Stimulated activated CD8-positive, alpha-beta memory T cell treated with anti-CD3 and anti-CD28 coated beads, Interleukin-7, amount 100 ng/mL, for 24 hours (primary cell): Measurements from ENCODE around the gene ELK1.
A peak's percentile ranks its signal among the peaks of the same experiment; 100 is the strongest.

Source experiments
- DNase-seq: peaks from one replicate; pipeline ENCODE4 v3.0.0-alpha.2; 2020; ENCODE audit warnings: low read depth

Gene ELK1

DNA sequence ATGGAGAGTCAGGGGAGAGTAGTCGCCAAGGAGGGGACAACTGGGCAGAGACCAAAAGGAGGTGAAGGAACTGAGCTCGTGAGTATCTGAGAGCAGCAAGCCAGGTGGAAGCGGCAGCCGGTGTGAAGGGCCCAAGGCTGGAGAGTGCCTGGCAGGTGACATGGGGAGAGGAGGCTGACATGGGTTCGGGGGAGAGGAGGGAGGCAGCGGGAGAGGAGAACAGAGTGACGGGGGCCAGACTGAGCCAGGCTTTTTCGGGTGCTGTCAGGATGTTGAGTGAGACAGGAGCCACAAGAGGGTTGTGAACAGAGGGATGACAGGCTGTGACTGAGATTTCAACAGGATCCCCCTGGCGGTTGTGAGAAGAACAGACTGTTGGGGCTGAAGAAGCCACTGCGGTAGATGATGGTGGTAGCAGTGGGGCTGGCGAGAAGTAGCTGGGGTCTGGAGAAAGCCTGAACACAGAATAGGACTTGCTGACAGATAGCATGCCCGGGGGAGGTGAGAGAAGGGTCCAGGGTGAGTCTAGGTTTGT lies 5.7 kb downstream of the ELK1 start:
- DNase-seq: no peak

DNA sequence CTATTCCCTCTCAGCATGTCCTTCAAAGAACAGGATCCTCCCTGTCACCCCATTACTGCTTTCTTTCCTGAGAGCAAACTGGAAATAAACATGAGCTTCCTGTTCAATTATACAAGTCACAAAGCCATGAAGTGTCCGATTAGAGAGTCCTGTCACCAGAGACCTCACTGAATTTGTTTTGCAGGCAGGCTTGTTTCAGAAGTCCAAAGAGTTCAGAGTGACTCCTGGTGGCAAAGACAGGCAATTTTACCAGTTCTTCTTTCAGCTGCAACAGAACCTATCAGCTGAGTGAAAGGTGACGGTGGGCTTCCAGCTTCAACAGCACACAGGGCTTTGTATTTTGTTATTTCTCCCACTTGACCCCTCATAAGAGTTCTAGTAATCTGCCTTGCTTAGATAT lies 6.4 kb downstream of the ELK1 start:
- no peak for DNase-seq

DNA sequence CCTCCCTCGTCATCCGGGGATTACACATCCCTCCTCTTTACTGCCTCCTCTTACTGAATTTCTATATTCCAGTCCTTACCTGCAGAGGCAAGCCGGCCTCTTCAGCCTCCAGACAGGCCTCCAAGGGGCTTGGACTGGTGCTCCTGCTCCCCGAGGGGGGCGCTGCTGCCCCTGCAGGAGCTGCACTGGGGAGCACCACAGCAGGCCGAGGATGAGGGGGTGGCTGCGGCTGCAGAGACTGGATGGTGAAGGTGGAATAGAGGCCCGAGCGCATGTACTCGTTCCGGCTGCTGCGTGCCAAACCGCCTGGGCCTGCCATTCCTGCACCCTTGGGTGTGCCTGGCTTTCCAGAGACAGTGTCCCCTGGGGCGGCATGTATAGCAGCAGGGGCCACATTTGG lies 11.5 kb downstream of the ELK1 start:
- DNase-seq: no peak

DNA sequence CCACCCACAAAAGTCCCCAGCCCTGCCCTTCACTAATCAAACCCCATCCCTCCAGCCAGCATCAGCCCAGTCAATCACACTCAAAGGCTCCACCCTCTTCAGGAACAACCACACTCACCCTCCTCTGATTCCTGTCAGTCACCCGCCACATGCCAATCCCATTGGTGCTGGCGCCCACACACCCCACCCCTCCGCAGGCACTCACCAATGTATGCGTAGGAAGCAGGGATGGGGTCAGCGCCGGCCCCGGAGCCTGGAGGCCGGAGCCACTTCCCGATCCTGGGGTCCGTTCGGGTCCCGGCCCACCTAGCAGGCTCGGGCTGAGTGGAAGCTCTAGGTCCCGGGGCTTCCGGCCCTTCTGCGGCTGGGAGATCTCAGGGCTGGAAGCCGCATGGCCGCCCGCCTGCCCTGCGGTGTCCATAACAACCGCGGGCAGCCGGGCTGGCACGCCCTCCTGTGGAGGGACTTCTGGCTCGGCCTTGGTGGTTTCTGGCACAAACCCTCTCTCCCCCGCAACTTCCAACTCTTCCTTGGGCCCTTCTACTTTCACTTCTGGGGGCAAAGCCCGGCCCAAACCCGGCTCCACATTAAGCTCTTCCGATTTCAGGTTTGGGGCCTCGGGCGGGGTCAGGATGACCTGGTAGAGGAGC lies 12.7 kb downstream of the ELK1 start:
- DNase-seq: no peak

DNA sequence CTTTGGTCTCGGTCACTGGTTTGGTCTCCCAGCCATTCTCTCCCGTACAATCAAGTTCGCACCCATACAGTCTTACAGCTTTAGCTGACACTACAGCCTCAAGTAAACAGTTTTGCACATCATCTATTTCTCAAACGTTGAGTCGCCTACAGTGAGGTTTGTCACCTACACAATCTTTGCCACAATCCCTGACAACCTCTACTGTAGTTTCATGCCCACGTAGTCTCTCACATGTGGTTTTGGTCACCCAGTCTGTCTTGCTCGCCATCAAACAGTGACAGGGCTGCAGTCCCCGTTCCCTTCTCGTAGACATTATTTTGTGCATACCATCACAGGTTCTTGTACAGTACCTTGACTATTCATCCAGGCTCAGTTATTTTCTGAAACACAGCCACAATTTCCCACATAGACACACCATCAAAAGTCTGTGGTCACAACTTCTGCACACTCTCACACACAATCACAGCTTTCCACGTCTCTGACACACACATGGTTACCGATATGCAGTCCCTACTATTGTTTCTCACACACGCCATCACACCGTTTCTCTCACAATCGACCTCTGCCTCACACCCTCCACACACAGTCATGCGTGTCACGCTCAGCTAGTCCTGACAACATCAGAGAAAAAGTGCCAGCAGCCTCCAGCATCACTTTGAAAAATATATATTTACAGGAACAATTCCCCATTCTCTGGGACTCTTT lies 15.3 kb downstream of the ELK1 start:
- no peak for DNase-seq

DNA sequence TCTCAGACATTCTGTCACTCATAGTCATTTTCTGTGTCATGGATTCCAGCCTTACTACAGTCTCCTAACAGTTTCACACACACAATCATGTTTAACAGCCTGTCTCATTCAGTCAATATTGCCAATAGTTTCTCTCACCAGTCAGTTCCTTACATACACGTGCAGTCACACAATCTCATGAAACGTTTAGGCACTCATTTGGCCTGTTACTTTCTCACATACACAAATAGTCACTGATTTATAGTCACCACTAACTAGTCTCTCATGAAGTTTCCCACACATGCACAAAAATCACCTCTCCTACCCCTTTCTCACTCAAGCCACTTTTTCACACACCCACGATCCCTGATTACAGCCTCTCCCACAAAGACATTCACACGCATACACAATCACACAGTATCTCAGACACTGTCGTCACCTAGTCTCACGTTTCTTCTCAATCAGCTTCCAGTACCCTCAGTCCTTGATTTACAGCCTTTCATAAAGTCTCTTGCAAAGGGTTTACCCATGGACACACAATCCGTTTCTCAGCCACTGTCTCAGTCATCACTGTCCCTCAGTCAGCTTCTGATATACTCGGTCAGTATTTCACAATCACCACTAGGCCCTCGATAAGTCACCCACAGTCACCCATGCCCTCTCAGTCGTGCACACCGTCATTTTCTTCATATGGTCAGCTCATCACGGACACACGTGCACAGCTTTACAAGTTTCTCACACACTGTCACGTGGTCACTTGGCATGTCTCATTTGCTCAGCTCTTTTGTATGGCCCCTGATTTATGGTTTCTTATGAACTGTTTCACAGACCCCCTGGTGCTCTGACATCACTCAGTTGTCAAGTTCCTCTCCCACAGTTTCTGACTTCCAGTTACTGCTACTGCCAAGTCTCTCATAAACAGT lies 16.4 kb downstream of the ELK1 start:
- no peak for DNase-seq

DNA sequence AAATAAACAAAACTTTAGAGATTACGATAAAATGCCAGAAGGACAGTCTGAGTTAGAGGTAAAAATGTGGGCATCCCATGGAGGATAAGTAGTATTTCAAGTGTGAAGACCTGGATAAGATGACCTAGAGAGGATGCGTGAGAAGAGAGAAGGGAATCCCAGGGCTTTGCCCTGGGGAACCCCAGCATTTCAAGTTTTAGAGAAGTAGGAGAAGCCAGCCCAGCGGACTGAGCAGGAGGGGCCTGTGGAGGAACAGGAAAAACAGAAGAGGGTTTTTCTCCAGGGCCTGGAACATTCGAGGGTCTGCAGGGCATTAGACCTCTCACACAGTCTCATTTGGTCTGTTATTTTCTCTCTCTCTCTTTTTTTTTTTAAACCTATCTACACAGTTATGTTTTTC lies 17.7 kb downstream of the ELK1 start:
- no peak for DNase-seq

DNA sequence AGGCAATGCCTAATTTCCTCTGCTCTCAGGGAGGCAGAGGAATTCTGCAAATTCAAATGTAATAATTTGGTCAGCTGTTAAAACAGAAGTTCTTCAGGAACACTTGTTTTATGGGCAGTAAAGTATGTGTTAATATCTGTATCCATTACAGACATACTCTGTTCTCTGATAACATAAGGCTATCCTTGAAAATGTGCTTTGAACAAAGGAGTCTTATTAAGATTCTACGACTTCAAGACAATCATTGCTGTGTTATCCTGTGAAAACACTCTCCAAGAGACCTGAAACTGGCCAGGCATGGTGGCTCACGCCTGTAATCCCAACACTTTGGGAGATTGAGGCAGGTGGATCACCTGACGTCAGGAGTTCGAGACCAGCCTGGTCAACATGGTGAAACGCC lies 18.7 kb downstream of the ELK1 start:
- DNase-seq: no peak

DNA sequence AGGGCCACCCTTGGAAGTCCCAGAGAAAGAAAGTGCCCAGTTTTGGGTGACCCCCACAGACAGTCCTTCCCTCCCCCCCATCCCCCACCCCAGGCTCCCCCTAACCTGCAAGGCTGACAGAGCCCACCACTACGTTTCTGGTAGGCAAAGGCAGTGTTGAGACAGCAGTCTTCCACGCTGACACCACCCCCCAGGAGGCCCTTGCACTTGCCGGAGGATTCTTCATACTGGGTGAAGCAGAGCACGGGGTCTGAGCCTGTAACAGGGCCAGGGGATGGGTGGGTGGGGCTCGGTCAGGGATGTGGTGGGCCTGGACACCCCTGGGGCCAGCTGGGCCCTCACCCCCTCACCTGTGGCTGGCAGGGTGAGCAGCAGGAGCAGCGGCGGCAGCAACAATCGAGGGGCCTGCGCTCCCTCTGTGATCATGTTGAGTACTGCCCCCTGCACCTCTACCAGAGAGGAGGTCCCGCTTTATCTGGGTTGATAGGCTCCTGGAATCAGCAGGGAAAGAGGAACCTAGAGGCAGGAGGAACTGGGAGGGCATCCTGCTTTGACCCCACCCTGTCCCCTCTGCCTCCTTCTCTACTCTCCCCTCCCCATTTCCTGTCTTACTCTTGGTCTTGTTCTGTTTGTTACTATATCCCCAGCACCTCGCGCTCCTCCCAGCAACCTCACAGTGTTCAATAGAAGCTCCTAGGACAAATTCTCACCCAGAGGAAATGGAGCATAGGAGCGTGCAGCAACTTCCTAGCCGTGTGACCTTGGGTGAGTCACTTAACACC lies 20.8 kb downstream of the ELK1 start, which contains the start of gene CFP:
Gene CFP (minus strand): TSS at position 512 of the 782 bp plus-strand sequence. CDS start 86 bp downstream, at position 426.
- no peak for DNase-seq

DNA sequence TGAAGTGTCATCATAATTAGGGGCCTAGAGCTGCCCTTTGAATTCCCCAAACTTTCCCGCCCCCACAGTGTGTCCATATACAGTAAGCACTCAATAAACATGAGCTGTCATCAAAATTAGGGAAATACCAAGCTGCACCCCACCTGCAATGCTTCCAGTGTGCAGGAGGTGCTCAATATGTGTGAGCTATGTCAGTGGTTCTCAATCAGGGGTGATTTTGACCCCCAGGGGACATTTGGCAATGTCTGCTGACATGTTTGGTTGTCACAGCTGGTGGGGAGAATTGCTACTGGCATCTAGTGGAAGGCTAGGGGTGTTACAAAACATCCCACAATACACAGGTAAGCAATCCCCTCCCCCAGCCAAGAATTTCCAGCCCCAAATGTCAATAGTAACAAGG lies 21.4 kb downstream of the ELK1 start:
- DNase-seq: no peak

DNA sequence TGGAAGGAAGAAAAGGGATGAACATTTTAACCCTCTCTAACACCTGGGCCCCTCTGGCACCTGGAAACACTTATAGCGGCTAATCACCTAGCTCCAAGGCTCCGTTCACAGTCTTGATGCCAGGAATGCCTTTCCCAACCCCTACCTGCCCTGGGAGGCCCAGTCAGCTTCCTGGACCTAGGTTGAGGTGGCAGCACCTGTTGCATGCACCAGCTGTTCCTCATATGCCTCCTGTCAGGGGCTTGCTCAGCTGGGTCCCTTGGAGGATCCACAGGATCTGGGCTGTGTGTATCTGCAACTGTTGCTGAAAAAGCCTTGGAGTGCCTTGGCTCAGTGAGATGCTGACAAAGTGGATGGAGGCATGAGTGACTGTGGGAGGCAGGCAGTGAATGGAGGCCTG lies 25.0 kb downstream of the ELK1 start:
- no peak for DNase-seq

DNA sequence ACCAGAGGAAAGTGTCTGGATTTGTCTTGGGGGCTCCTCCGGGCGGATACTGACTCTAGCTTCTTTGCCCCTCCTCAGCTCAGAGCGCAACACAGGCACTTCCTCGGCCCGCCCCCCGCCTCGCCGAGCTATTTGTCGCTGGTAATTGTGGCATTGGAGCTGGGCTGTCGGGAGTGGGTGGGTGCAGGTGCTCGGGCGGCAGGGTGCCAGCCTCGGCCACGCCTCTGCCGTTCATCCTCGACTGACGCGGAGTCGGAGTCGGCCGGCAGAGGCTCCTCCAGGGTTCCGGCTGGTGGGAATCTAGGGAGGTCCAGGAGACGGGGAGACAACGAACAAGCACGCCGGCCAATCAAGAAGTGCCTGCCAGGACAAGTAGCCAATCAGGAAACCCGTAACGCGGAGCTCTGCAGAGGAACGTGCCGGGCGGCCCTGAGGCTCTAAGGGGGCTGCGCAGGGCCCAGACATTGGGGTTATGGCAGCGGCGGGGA lies 26.8 kb downstream of the ELK1 start:
- no peak for DNase-seq

DNA sequence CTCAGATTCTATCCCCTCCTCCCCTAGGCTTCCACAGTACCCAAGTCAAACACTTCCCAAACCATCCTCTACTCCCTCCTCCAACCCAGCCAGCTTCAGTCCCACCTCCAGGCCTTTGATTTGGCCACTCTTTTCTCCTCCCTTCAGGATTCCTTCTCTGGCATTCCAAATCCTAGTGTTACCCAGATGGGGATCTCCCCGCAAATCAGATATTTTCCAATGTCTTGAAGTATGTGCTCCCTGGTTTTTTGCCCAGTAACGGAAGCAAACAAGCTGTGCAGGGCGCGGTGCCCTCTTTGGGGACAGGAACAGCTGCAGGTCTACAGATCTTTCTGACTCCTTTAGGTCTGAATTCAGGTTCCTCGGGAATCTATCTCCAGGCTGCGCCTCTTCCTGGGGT lies 28.5 kb downstream of the ELK1 start:
- DNase-seq: no peak

DNA sequence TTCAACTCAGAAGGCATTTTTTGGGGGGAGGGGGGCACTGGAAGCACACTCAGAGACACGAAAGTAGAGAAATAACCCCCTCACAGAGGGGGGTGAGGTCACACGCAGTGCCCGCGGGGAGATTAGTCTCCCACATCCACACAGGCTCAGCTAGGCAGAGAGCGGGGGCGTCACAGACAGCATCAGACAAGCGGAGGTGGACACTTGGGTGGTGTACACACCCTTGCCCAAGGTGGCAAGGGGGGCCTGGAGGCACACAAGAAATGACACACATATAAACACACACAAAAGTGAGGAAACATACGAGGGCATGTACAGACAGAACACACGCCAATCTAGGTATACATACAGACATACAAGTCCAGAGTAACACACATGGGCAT lies 30.1 kb downstream of the ELK1 start:
- DNase-seq: no peak

DNA sequence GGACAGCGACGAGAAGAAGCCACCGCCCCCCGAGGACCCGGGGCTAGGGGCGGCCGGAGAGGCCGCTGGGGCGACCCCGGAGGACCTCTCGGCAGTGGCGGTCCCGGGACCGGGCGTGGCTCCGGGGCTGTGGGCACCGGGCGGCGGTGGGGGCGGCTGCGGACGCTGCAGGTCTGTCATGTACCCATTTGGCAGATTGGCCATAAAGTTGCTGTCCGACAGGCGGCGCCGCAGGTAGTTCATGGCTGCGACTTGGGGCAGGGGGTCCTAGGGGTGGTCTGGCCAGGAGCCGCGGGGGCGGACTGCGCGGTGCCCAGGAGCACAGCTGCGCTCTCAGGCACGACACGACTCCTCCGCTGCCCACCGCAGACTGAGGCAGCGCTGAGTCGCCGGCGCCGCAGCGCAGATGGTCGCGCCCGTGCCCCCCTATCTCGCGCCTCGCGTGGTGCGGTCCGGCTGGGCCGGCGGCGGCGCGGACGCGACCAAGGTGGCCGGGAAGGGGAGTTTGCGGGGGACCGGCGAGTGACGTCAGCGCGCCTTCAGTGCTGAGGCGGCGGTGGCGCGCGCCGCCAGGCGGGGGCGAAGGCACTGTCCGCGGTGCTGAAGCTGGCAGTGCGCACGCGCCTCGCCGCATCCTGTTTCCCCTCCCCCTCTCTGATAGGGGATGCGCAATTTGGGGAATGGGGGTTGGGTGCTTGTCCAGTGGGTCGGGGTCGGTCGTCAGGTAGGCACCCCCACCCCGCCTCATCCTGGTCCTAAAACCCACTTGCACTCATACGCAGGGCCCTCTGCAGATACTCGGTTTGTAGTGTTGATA lies 30.7 kb downstream of the ELK1 start, which contains the start of gene SYN1:
Gene SYN1 (minus strand): TSS at position 372 of the 817 bp plus-strand sequence. CDS start 129 bp downstream, at position 243.
- peak; percentile 51 for DNase-seq

DNA sequence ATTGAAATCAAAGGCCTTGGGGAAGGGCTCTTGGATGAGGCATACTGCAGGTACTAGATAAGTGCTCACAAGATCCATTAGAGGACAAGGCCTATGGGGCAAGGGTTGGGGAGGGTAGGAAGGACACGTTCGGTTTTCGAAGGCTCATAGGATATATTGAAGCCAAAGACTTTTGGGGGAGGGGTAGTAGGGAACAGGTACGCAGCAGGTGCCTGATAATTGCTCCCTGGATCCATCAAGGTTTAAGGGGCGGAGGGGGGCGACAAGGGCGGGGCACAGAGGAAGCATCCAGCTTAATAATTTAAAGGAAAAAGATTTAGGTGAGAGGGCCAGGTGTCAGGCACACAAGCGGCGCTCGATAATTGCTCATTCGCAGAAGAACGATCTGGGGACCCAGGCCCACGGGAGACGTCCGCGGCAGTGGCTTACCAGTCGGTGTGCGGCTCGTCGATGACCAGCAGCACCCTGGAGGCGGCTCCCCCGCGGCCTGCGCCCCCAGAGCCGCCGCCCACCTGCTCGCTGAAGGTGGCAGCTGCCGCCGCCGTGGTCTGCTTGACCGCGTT lies 31.4 kb downstream of the ELK1 start:
- no peak for DNase-seq

DNA sequence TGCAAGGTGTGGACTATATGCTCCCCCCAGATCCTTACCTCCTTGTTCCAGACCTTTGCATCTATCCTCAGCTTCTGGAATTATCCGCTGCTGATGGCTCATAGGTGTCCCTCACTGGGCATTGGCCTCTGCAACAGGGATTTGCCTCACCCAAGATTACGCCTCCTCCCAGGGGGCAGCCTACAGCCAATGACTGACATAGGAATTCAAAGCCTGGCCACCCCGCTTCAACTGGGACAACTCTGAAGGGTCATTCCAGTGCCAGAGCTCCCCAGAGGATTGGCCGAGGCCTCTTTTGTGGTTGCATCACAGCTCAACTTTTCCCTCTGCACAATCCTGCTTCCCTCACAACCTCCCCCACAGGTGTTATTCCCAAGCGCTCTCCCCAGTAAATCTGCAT lies 35.7 kb downstream of the ELK1 start:
- DNase-seq: no peak

DNA sequence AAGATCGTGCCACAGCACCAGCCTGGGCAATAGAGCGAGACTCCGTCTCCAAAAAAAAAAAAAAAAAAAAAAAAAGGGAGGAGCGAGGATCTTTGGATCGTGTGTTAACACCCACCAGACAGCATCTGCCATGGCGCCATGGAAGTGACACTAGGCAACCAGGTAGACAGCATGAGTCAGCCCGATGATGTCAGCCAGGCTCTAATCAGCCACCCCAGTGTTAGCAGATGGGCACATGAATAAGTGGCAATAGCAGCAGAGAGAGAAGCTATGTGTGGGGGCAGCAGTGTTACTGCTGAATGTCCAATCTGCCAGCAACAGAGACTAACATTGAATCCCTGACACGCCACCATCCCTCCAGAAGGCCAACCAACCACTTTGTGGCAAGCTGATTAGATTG lies 37.3 kb downstream of the ELK1 start:
- no peak for DNase-seq

DNA sequence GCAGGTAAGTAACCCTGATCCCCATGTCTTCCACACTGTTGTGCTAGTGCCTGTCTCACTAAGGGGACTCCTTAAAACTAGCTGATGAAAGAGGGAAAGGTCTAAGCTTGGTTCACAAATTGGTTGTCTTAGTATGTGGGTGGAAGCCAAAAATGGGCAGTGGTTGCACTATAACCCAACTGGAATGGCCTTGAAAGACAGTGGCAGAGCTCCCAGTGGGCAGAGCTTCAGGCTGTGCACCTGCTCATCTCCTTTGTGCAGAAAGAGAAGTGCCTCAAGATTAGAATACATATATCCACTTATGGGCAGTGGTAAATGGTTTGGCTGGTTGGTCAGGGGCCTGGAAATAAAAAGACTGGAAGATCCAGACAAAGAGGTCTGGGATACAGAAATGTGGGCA lies 37.9 kb downstream of the ELK1 start:
- no peak for DNase-seq

DNA sequence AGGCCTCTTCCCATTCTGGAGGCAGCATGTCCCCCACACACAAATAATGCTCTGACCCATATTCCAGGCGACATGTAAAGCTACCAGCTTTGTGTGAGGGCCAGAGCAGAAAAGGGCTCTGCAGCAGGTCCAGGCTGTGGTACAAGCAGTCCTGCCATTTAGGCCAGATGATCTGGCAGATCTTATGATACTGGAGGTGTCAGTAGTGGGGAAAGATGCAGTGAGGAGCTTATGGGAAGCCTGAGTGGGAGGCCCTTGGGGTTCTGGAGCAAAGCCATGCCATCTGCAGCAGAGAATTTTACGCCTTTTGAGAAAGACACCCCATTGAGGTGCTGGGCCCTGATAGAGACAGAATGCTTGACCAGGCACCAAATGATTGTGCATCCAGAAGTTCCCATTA lies 38.4 kb downstream of the ELK1 start:
- no peak for DNase-seq
